Astrocyte (in vitro differentiated cells and primary cell): ENCODE measurements around the gene TFDP2. TPM values are rescaled to one million over a fixed set of nuclear protein-coding genes. Genes with fewer than 3 reads are reported as not detected.

Experiments
- DNase-seq: peaks from one replicate; pipeline ENCODE4 v3.0.0-alpha.2; 2010; ENCODE audit warnings: low read depth
- FAIRE-seq: peaks from 2 replicates; lab custom pipeline; 2011; peaks lifted over from hg19 to GRCh38; lab: Jason Lieb, UNC
- H2AFZ ChIP-seq: 2 replicates; pipeline ENCODE4 v1.6.0; 2012; ENCODE audit warnings: low read depth, low read length, inconsistent platforms
- H3K27ac ChIP-seq: 2 replicates; pipeline ENCODE4 v1.5.1; 2011; ENCODE audit warnings: low read depth, low read length, inconsistent platforms
- H3K27me3 ChIP-seq: 2 replicates; pipeline ENCODE4 v1.6.0; 2011; ENCODE audit warnings: low read length, inconsistent platforms; ENCODE audit not compliant: insufficient read depth
- H3K36me3 ChIP-seq: 2 replicates; pipeline ENCODE4 v1.5.1; 2011; ENCODE audit warnings: low read length, inconsistent platforms; ENCODE audit not compliant: insufficient read depth
- H3K4me1 ChIP-seq: 2 replicates; pipeline ENCODE4 v1.5.1; 2011; ENCODE audit warnings: low read length, inconsistent platforms; ENCODE audit not compliant: insufficient read depth
- H3K4me2 ChIP-seq: 2 replicates; pipeline ENCODE4 v1.6.0; 2012; ENCODE audit warnings: low read length, inconsistent platforms
- H3K4me3 ChIP-seq: 2 replicates; pipeline ENCODE4 v1.5.1; 2011; ENCODE audit warnings: low read depth, mild to moderate bottlenecking, low read length, inconsistent platforms; ENCODE audit not compliant: insufficient read depth
- H3K79me2 ChIP-seq: 2 replicates; pipeline ENCODE4 v1.6.0; 2012; ENCODE audit warnings: mild to moderate bottlenecking, low read length, inconsistent platforms; ENCODE audit not compliant: insufficient read depth
- H3K9ac ChIP-seq: 2 replicates; pipeline ENCODE4 v1.6.0; 2012; ENCODE audit warnings: mild to moderate bottlenecking, low read length, inconsistent platforms
- H3K9me3 ChIP-seq: 2 replicates; pipeline ENCODE4 v1.5.1; 2012; ENCODE audit warnings: low read depth, mild to moderate bottlenecking, low read length, inconsistent platforms; ENCODE audit not compliant: insufficient read depth
- H4K20me1 ChIP-seq: 2 replicates; pipeline ENCODE4 v1.6.0; 2012; ENCODE audit warnings: low read length, inconsistent platforms; ENCODE audit not compliant: insufficient read depth
- H3K27ac Mint-ChIP-seq: one replicate; pipeline ENCODE4 v1.8.0; 2021; ENCODE audit warnings: mild to moderate bottlenecking, mixed read lengths; ENCODE audit not compliant: unreplicated experiment
- H3K27me3 Mint-ChIP-seq: one replicate; pipeline ENCODE4 v1.8.0; 2021; ENCODE audit warnings: low read depth, mixed read lengths; ENCODE audit not compliant: unreplicated experiment
- H3K36me3 Mint-ChIP-seq: one replicate; pipeline ENCODE4 v1.8.0; 2021; ENCODE audit warnings: low read depth, mixed read lengths; ENCODE audit not compliant: unreplicated experiment
- H3K4me1 Mint-ChIP-seq: one replicate; pipeline ENCODE4 v1.8.0; 2021; ENCODE audit warnings: low read depth, mixed read lengths; ENCODE audit not compliant: unreplicated experiment
- H3K4me3 Mint-ChIP-seq: one replicate; pipeline ENCODE4 v1.8.0; 2021; ENCODE audit warnings: mild to moderate bottlenecking, moderate library complexity, mixed read lengths; ENCODE audit not compliant: unreplicated experiment
- H3K9me3 Mint-ChIP-seq: one replicate; pipeline ENCODE4 v1.8.0; 2021; ENCODE audit warnings: mild to moderate bottlenecking, mixed read lengths; ENCODE audit not compliant: unreplicated experiment
- CTCF ChIP-seq: IDR thresholded peaks from 2 replicates; pipeline ENCODE4 v1.5.1; 2011; ENCODE audit warnings: low read depth, mild to moderate bottlenecking, inconsistent platforms, low read length, moderate library complexity; ENCODE audit not compliant: insufficient read depth
- EZH2 ChIP-seq: IDR thresholded peaks from 2 replicates; pipeline ENCODE4 v1.6.1; 2012; ENCODE audit warnings: mild to moderate bottlenecking, low read length, inconsistent platforms; ENCODE audit not compliant: insufficient read depth
- total RNA-seq: library from RNA; stranded (reverse); gene quantifications from 2 replicates; pipeline ENCODE4 v1.2.1, GENCODE V29; 2021

Gene TFDP2
- total RNA-seq, 1 donor from 2014 or later = 51.0 TPM

- no peaks in the 10 kb centered on the region for H3K27me3 Mint-ChIP-seq
- no peak for TF ChIP-seq EZH2
- TF ChIP-seq CTCF = no peak
- H3K27ac Mint-ChIP-seq = no peak overlapping the region
- H3K4me3 Mint-ChIP-seq = no peak overlapping the region
- H3K9ac ChIP-seq = no peak overlapping the region
- H3K27me3 ChIP-seq = no peaks in the 10 kb centered on the region
- H3K27ac ChIP-seq = no peak overlapping the region
- no peak for DNase-seq
- no peak for FAIRE-seq
- no peak overlapping the region for H3K4me2 ChIP-seq
- no peaks in the 10 kb centered on the region for H3K36me3 ChIP-seq
- peaks cover 12% of the 10 kb centered on the region for H3K4me1 ChIP-seq
- no peak overlapping the region for H2AFZ ChIP-seq
- H3K36me3 Mint-ChIP-seq = peaks cover 4% of the 10 kb centered on the region
- no peaks in the 10 kb centered on the region for H3K9me3 Mint-ChIP-seq
- H3K4me1 Mint-ChIP-seq = peaks cover 9% of the 10 kb centered on the region
- H3K79me2 ChIP-seq = no peaks in the 10 kb centered on the region
- no peaks in the 10 kb centered on the region for H4K20me1 ChIP-seq
- H3K9me3 ChIP-seq = no peaks in the 10 kb centered on the region
- no peak overlapping the region for H3K4me3 ChIP-seq
Measured at GRCh38 chr3:141941093-141941492, 208.3 kb downstream of the TFDP2 start.

- peaks cover 9% of the 10 kb centered on the region for H3K4me1 Mint-ChIP-seq
- Histone ChIP-seq H3K4me3 (no peak overlapping the region), H3K36me3 (no peaks in the 10 kb centered on the region), H3K27me3 (no peaks in the 10 kb centered on the region), H4K20me1 (no peaks in the 10 kb centered on the region), H3K27ac (no peak overlapping the region), H3K4me1 (peaks cover 12% of the 10 kb centered on the region), H2AFZ (no peak overlapping the region), H3K79me2 (no peaks in the 10 kb centered on the region), H3K9ac (no peak overlapping the region), H3K4me2 (peak overlapping the region; percentile 71), H3K9me3 (no peaks in the 10 kb centered on the region)
- H3K36me3 Mint-ChIP-seq = no peaks in the 10 kb centered on the region
- H3K27ac Mint-ChIP-seq = no peak overlapping the region
- TF ChIP-seq EZH2 = no peak
- no peak for TF ChIP-seq CTCF
- FAIRE-seq (peak; percentile 26), DNase-seq (peak; percentile 71)
- H3K4me3 Mint-ChIP-seq = no peak overlapping the region
- no peaks in the 10 kb centered on the region for H3K9me3 Mint-ChIP-seq
- H3K27me3 Mint-ChIP-seq = no peaks in the 10 kb centered on the region
Measured at GRCh38 chr3:141940194-141940776, 209.1 kb downstream of the TFDP2 start.

- TF ChIP-seq EZH2 (no peak), CTCF (no peak)
- Histone ChIP-seq H3K36me3 (no peaks in the 10 kb centered on the region), H2AFZ (no peak overlapping the region), H3K79me2 (no peaks in the 10 kb centered on the region), H3K9ac (no peak overlapping the region), H3K4me3 (no peak overlapping the region), H3K4me1 (peaks cover 12% of the 10 kb centered on the region), H3K27me3 (no peaks in the 10 kb centered on the region), H4K20me1 (no peaks in the 10 kb centered on the region), H3K4me2 (peak overlapping the region; percentile 71), H3K27ac (no peak overlapping the region), H3K9me3 (no peaks in the 10 kb centered on the region)
- H3K4me1 Mint-ChIP-seq = peaks cover 9% of the 10 kb centered on the region
- no peaks in the 10 kb centered on the region for H3K27me3 Mint-ChIP-seq
- no peak overlapping the region for H3K27ac Mint-ChIP-seq
- H3K36me3 Mint-ChIP-seq = no peaks in the 10 kb centered on the region
- H3K4me3 Mint-ChIP-seq = no peak overlapping the region
- no peak for DNase-seq
- no peaks in the 10 kb centered on the region for H3K9me3 Mint-ChIP-seq
- no peak for FAIRE-seq
Measured at GRCh38 chr3:141939759-141940158, 209.6 kb downstream of the TFDP2 start.
